HCT116 (cell line): Measurements from ENCODE around the gene LAMB2. TPM values are rescaled to one million over a fixed set of nuclear protein-coding genes. Genes with fewer than 3 reads are reported as not detected.
A peak's percentile ranks its signal among the peaks of the same experiment; 100 is the strongest.

Experiments
- ATAC-seq: fragments of 200-7000 bp; cut with Tn5 transposase; 2 replicates; pipeline ENCODE4 v1.9.1; 2020; ENCODE audit warnings: mild to moderate bottlenecking, moderate library complexity
- BruUV-seq: library from RNA; stranded (reverse); fragments of 400-500 nt; replicated peaks from 2 replicates; lab custom pipeline; 2021; lab: Mats Ljungman, UMichigan
- CTCF ChIA-PET: fragments of 300-600 bp; sonication (Branson Sonifier 250); formaldehyde crosslinking; loops from one replicate; lab custom pipeline; 2021; ENCODE audit warnings: antibody characterized with exemption; lab: Charles Lee
- POLR2A ChIA-PET: fragments of 300-600, 350-600 bp; sonication (Branson Sonifier 250); formaldehyde crosslinking; loops from one replicate; lab custom pipeline; 2021; ENCODE audit warnings: antibody characterized with exemption; lab: Charles Lee
- RAD21 ChIA-PET, 2 experiments: fragments of 300-600 bp; sonication (Branson Sonifier 250); formaldehyde crosslinking; loops; one replicate each; lab custom pipeline; 2023; ENCODE audit warnings: low total read pairs in 2 of 2; ENCODE audit not compliant: uncharacterized antibody in 2 of 2, unreplicated experiment in 2 of 2, low non-redundant PET in 1 of 2; lab: Charles Lee
- DNase-seq: peaks from one replicate; pipeline ENCODE4 v3.0.0-alpha.2; 2010; ENCODE audit warnings: low read depth, low spot score
- H2AFZ ChIP-seq: fragments of 200-600 bp; shearing (Covaris generic), sonication (generic); 2 replicates; pipeline ENCODE4 v1.6.1; 2017; ENCODE audit warnings: low read depth, mixed run types, mixed read lengths, antibody characterized with exemption, low read length; ENCODE audit not compliant: poor library complexity, severe bottlenecking
- H3K27ac ChIP-seq: 2 replicates; pipeline ENCODE4 v1.5.1; 2012; ENCODE audit warnings: low read depth, low read length
- H3K27me3 ChIP-seq: fragments of 200-600 bp; sonication (generic); 2 replicates; pipeline ENCODE4 v1.6.1; 2016; ENCODE audit warnings: mixed run types, low read length, mixed read lengths; ENCODE audit not compliant: insufficient read depth
- H3K36me3 ChIP-seq, 2 experiments: fragments of 200-500 bp in 1 of 2; fragments of 200-600 bp in 1 of 2; sonication (Bioruptor generic) in 1 of 2; sonication (generic) in 1 of 2; 2 replicates each; pipeline versions ENCODE4 v1.5.1 to v1.6.1; 2014 to 2016; ENCODE audit warnings: low read length in 2 of 2, inconsistent platforms in 1 of 2, mixed read lengths in 1 of 2, mixed run types in 1 of 2; ENCODE audit not compliant: insufficient read depth in 2 of 2, control insufficient read depth in 1 of 2
- H3K4me1 ChIP-seq, 2 experiments: fragments of 200-600 bp in 1 of 2; sonication (generic) in 1 of 2; 2 replicates each; pipeline versions ENCODE4 v1.5.1 to v1.6.1; 2012 to 2017; ENCODE audit warnings: low read length in 2 of 2, inconsistent platforms in 1 of 2, mild to moderate bottlenecking in 1 of 2, mixed read lengths in 1 of 2, mixed run types in 1 of 2, moderate library complexity in 1 of 2; ENCODE audit not compliant: insufficient read depth in 2 of 2, control insufficient read depth in 1 of 2
- H3K4me2 ChIP-seq: fragments of 200-600 bp; sonication (generic); 2 replicates; pipeline ENCODE4 v1.6.1; 2017; ENCODE audit warnings: mixed run types, low read length, mixed read lengths
- H3K4me3 ChIP-seq, 2 experiments: fragments of 200-600 bp in 1 of 2; sonication (generic) in 1 of 2; replicated peaks in 1 of 2; 2 replicates each; pipeline ENCODE4 v1.5.1; 2011 to 2016; ENCODE audit warnings: low read length in 2 of 2, control low read depth in 1 of 2, low read depth in 1 of 2, mild to moderate bottlenecking in 1 of 2, mixed read lengths in 1 of 2, mixed run types in 1 of 2
- H3K79me2 ChIP-seq: fragments of 200-600 bp; sonication (generic); 2 replicates; pipeline ENCODE4 v1.6.1; 2017; ENCODE audit warnings: mild to moderate bottlenecking, mixed run types, low read length, moderate library complexity, mixed read lengths; ENCODE audit not compliant: insufficient read depth
- H3K9ac ChIP-seq: fragments of 200-600 bp; sonication (generic); 2 replicates; pipeline ENCODE4 v1.6.1; 2016; ENCODE audit warnings: low read length, mixed read lengths
- H3K9me2 ChIP-seq: fragments of 200-600 bp; sonication (generic), shearing (Covaris generic); 2 replicates; pipeline ENCODE4 v1.6.1; 2017; ENCODE audit warnings: mixed run types, mild to moderate bottlenecking, moderate library complexity; ENCODE audit not compliant: insufficient read depth
- H3K9me3 ChIP-seq, 2 experiments: fragments of 200-500 bp in 1 of 2; fragments of 200-600 bp in 1 of 2; sonication (Bioruptor generic) in 1 of 2; sonication (generic) in 1 of 2; 2 replicates each; pipeline ENCODE4 v1.6.1; 2014 to 2017; ENCODE audit warnings: low read length in 2 of 2, mixed read lengths in 2 of 2, inconsistent platforms in 1 of 2, low read depth in 1 of 2, mild to moderate bottlenecking in 1 of 2, mixed run types in 1 of 2, moderate library complexity in 1 of 2; ENCODE audit not compliant: control insufficient read depth in 1 of 2, insufficient read depth in 1 of 2
- H4K20me1 ChIP-seq: fragments of 200-600 bp; sonication (generic), shearing (Covaris generic); 2 replicates; pipeline ENCODE4 v1.6.1; 2017; ENCODE audit warnings: mixed run types, mild to moderate bottlenecking, moderate library complexity; ENCODE audit not compliant: insufficient read depth
- CBX3 ChIP-seq: IDR thresholded peaks from 2 replicates; pipeline ENCODE4 v1.6.1; 2012; ENCODE audit warnings: low read depth
- CEBPB ChIP-seq: IDR thresholded peaks from 2 replicates; pipeline ENCODE4 v1.6.1; 2012; ENCODE audit warnings: low read depth
- EZH2 ChIP-seq: fragments of 200-600 bp; sonication (generic); IDR thresholded peaks from 2 replicates; pipeline ENCODE4 v1.6.1; 2017; ENCODE audit warnings: antibody characterized with exemption, mixed run types
- MAX ChIP-seq: IDR thresholded peaks from 2 replicates; pipeline ENCODE4 v1.6.1; 2012
- RAD21 ChIP-seq: IDR thresholded peaks from 2 replicates; pipeline ENCODE4 v1.6.1; 2012; ENCODE audit warnings: low read depth, mild to moderate bottlenecking
- SIN3A ChIP-seq: IDR thresholded peaks from 2 replicates; pipeline ENCODE4 v1.6.1; 2012; ENCODE audit warnings: low read depth
- SP1 ChIP-seq: IDR thresholded peaks from 2 replicates; pipeline ENCODE4 v1.6.1; 2012; ENCODE audit warnings: low read depth
- YY1 ChIP-seq: IDR thresholded peaks from 2 replicates; pipeline ENCODE4 v1.6.1; 2011; ENCODE audit warnings: low read length, low read depth, moderate library complexity, mild to moderate bottlenecking; ENCODE audit not compliant: insufficient replicate concordance; ENCODE audit errors: extremely low read depth
- ZFX ChIP-seq: fragments of 450-650 bp; IDR thresholded peaks from 2 replicates; pipeline ENCODE4 v1.6.1; 2017
- intact Hi-C: fragments of 100-400 bp; cut with micrococcal nuclease; formaldehyde crosslinking; loops from 2 replicates; pipeline ENCODE4 v1.10.0; 2022
- total RNA-seq: library from RNA; stranded (reverse); gene quantifications from one replicate; pipeline ENCODE4 v1.2.1, GENCODE V29; 2021; ENCODE audit not compliant: unreplicated experiment
- TF ChIP-seq, protein P1 (sequence below), 3 experiments: fragments of 200-600 bp in 1 of 3; sonication (generic) in 1 of 3; IDR thresholded peaks in 2 of 3; conservative IDR thresholded peaks in 1 of 3; 2 replicates each; pipeline ENCODE4 v1.5.1; 2012 to 2017; ENCODE audit warnings: low read depth in 2 of 3, low read length in 2 of 3, antibody characterized with exemption in 1 of 3, borderline replicate concordance in 1 of 3, control low read depth in 1 of 3, mild to moderate bottlenecking in 1 of 3, mixed read lengths in 1 of 3, mixed run types in 1 of 3, moderate library complexity in 1 of 3; ENCODE audit not compliant: insufficient read depth in 1 of 3
- TF ChIP-seq, protein P2 (sequence below): IDR thresholded peaks from 2 replicates; pipeline ENCODE4 v1.6.1; 2012; ENCODE audit warnings: low read depth

LAMB2 gene
- total RNA-seq, 1 experiment from 2014 or later = 213 TPM

DNA sequence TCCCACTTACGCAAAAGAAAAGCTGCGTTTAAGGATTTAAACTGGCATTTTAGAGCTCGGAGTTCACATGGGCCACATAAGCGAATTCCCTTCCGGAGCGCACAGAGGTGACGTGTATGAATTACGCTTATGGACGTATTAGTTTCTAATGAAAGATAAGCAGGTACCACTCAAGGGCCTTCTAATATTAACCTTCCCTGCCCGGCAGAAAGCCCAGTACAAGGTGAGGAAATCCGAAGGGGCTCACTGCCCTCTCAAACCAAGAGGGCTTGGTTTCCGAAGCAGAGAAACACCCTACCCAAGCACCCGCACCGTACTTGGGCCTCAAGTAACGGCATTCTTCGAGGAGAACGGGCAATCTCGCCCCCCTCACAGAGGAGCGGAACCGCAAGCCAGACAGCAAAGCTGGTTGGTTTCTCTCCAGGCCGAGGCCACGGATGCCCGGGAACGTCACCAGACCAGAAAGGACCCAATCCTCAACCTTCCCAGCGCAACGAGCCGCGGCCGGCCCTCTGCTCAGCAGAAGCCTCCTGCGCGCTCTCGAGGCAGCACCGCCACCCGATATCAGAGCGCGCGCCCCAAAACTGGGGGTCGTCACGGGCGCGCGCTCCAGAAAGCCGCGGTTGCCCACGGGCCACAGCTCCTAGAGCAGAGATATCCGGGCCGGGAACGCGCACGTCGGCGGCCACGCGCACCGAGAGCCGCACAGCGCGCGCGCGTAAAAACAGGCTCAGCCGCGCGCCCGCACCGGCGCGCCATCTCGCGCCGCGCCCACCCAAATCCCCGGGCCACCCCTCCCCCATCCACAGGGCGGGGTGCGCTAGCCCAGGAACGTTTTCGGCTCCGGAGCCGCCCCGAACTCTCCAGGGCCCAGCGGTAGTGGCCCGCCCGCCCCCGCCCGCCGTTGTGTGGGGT, 39.7 kb downstream of the LAMB2 start:
- Histone ChIP-seq H3K9me3 (no peaks in the 10 kb centered on the region), H3K36me3 (peaks cover 0 to 23% of the 10 kb centered on the region in 2 experiments; a peak in 1 of 4 replicates), H3K9ac (peak overlapping the region; percentile 83), H3K27ac (peak overlapping the region; percentile 90), H3K4me3 (peak overlapping the region; percentile 69 to 75), H3K4me1 (peaks cover 6 to 23% of the 10 kb centered on the region in 2 experiments; a peak in 3 of 4 replicates), H3K9me2 (no peaks in the 10 kb centered on the region), H3K79me2 (peaks cover 51% of the 10 kb centered on the region), H3K4me2 (peak overlapping the region; percentile 78), H2AFZ (no peak overlapping the region), H3K27me3 (no peaks in the 10 kb centered on the region), H4K20me1 (no peaks in the 10 kb centered on the region; the same call in 1 of the 2 replicates)
- CTCF ChIA-PET = interaction anchor here (0.6 to 3.5 kb wide), 11 partner anchors 10 to 838 kb away, joined by 3 to 29 read pairs (median 5); partner anchors contain the start of genes IMPDH2, KLHDC8B, LAMB2 and NDUFAF3
- ATAC-seq = peak; percentile 43
- TSS peak; percentile 72 for BruUV-seq
- intact Hi-C loops = no loop called here
- POLR2A ChIA-PET = interaction anchor here (0.7 to 3.2 kb wide), 18 partner anchors 7 to 837 kb away, joined by 3 to 36 read pairs (median 6); partner anchors contain the start of genes ARIH2, DALRD3, IMPDH2 and KLHDC8B
- TF ChIP-seq, protein P1, sequence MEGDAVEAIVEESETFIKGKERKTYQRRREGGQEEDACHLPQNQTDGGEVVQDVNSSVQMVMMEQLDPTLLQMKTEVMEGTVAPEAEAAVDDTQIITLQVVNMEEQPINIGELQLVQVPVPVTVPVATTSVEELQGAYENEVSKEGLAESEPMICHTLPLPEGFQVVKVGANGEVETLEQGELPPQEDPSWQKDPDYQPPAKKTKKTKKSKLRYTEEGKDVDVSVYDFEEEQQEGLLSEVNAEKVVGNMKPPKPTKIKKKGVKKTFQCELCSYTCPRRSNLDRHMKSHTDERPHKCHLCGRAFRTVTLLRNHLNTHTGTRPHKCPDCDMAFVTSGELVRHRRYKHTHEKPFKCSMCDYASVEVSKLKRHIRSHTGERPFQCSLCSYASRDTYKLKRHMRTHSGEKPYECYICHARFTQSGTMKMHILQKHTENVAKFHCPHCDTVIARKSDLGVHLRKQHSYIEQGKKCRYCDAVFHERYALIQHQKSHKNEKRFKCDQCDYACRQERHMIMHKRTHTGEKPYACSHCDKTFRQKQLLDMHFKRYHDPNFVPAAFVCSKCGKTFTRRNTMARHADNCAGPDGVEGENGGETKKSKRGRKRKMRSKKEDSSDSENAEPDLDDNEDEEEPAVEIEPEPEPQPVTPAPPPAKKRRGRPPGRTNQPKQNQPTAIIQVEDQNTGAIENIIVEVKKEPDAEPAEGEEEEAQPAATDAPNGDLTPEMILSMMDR (IDR thresholded peaks at IDR 0.05 in 2 of 3, conservative IDR thresholded peaks at IDR 0.05 in 1 of 3; ENCODE audit: borderline replicate concordance in 1 of 3, insufficient read depth in 1 of 3, low read depth in 2 of 3, low read length in 2 of 3) = no peak
- TF ChIP-seq SIN3A (no peak), CEBPB (no peak), CBX3 (no peak), YY1 (no peak), RAD21 (no peak), MAX (no peak), ZFX (no peak; the same call in 1 of the 2 replicates), SP1 (no peak), EZH2 (no peak)
- TF ChIP-seq, protein P2, sequence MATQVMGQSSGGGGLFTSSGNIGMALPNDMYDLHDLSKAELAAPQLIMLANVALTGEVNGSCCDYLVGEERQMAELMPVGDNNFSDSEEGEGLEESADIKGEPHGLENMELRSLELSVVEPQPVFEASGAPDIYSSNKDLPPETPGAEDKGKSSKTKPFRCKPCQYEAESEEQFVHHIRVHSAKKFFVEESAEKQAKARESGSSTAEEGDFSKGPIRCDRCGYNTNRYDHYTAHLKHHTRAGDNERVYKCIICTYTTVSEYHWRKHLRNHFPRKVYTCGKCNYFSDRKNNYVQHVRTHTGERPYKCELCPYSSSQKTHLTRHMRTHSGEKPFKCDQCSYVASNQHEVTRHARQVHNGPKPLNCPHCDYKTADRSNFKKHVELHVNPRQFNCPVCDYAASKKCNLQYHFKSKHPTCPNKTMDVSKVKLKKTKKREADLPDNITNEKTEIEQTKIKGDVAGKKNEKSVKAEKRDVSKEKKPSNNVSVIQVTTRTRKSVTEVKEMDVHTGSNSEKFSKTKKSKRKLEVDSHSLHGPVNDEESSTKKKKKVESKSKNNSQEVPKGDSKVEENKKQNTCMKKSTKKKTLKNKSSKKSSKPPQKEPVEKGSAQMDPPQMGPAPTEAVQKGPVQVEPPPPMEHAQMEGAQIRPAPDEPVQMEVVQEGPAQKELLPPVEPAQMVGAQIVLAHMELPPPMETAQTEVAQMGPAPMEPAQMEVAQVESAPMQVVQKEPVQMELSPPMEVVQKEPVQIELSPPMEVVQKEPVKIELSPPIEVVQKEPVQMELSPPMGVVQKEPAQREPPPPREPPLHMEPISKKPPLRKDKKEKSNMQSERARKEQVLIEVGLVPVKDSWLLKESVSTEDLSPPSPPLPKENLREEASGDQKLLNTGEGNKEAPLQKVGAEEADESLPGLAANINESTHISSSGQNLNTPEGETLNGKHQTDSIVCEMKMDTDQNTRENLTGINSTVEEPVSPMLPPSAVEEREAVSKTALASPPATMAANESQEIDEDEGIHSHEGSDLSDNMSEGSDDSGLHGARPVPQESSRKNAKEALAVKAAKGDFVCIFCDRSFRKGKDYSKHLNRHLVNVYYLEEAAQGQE = no peak
- RAD21 ChIA-PET = interaction anchor here (0.7 to 1.7 kb wide), 5 partner anchors 18 to 105 kb away, joined by 3 to 8 read pairs (median 4); partner anchors contain the start of genes USP19 (in 1 of the 2) and WDR6 (in 1 of the 2)
- peak; percentile 49 for DNase-seq
